Ectodermal cell (in vitro differentiated cells): Measurements from ENCODE around the gene IGSF23.
"Not testable (repeated sequence)": the region's sequence is repeated elsewhere in the genome, so short reads cannot be mapped to it uniquely, and the experiment has no call there.

ENCODE experiments used
- H3K27ac ChIP-seq: 2 replicates; pipeline ENCODE4 v1.7.0; 2013; ENCODE audit warnings: mild to moderate bottlenecking, low read depth, low read length; ENCODE audit not compliant: insufficient read depth, poor library complexity, severe bottlenecking
- H3K27me3 ChIP-seq: 2 replicates; pipeline ENCODE4 v1.7.0; 2013; ENCODE audit warnings: mild to moderate bottlenecking, low read length; ENCODE audit not compliant: insufficient read depth, control insufficient read depth, poor library complexity, severe bottlenecking
- H3K36me3 ChIP-seq: one replicate; pipeline ENCODE4 v1.7.0; 2013; ENCODE audit warnings: low read length; ENCODE audit not compliant: control insufficient read depth, insufficient read depth
- H3K4me1 ChIP-seq: one replicate; pipeline ENCODE4 v1.7.0; 2013; ENCODE audit warnings: low read length; ENCODE audit not compliant: control insufficient read depth, insufficient read depth
- H3K4me3 ChIP-seq: 2 replicates; pipeline ENCODE4 v1.7.0; 2013; ENCODE audit warnings: low read depth, low read length, control low read depth; ENCODE audit not compliant: insufficient read depth
- H3K9me3 ChIP-seq: 2 replicates; pipeline ENCODE4 v1.7.0; 2013; ENCODE audit warnings: mild to moderate bottlenecking, low read length, moderate library complexity; ENCODE audit not compliant: control insufficient read depth
- WGBS, 2 experiments: methylation state at CpG; one replicate each; pipeline ENCODE4 v1.1.7; 2013; ENCODE audit warnings: missing lambda C conversion rate in 2 of 2; 5-methylcytosine and 5-hydroxymethylcytosine counted together

Gene IGSF23

GRCh38 chr19:44663996-44664395 is 50.6 kb downstream of the IGSF23 start:
- WGBS, 2 experiments, result 93 to 96% methylated on average over 5 of the region's 5 CpGs
- H3K4me3 ChIP-seq, result no peak overlapping the region
- H3K9me3 ChIP-seq, result no peaks in the 10 kb centered on the region
- H3K4me1 ChIP-seq, result no peaks in the 10 kb centered on the region
- no peaks in the 10 kb centered on the region for H3K27me3 ChIP-seq
- peaks cover 8% of the 10 kb centered on the region for H3K36me3 ChIP-seq
- H3K27ac ChIP-seq, result no peak overlapping the region

GRCh38 chr19:44664976-44665375 is 51.6 kb downstream of the IGSF23 start:
- H3K27ac ChIP-seq, result no peak overlapping the region
- no peak overlapping the region for H3K4me3 ChIP-seq
- no peaks in the 10 kb centered on the region for H3K9me3 ChIP-seq
- WGBS, 2 experiments, result 90 to 93% methylated on average over 8 to 10 of the region's 10 CpGs
- H3K27me3 ChIP-seq, result no peaks in the 10 kb centered on the region
- H3K4me1 ChIP-seq, result no peaks in the 10 kb centered on the region
- H3K36me3 ChIP-seq, result peaks cover 8% of the 10 kb centered on the region

- WGBS, 2 experiments, result 84 to 87% methylated on average over 7 of the region's 7 CpGs
- Histone ChIP-seq H3K36me3 (peaks cover 2% of the 10 kb centered on the region), H3K27me3 (no peaks in the 10 kb centered on the region), H3K27ac (no peak overlapping the region), H3K4me3 (no peak overlapping the region), H3K9me3 (no peaks in the 10 kb centered on the region), H3K4me1 (no peaks in the 10 kb centered on the region)
Measured at GRCh38 chr19:44666852-44667556, 53.6 kb downstream of the IGSF23 start.

GRCh38 chr19:44668985-44669764 is 55.8 kb downstream of the IGSF23 start:
- WGBS, 2 experiments, result 88% methylated on average over 2 of the region's 2 CpGs
- no peak overlapping the region for H3K4me3 ChIP-seq
- H3K36me3 ChIP-seq, result no peaks in the 10 kb centered on the region
- no peaks in the 10 kb centered on the region for H3K27me3 ChIP-seq
- no peak overlapping the region for H3K27ac ChIP-seq
- no peaks in the 10 kb centered on the region for H3K4me1 ChIP-seq
- no peaks in the 10 kb centered on the region for H3K9me3 ChIP-seq

- WGBS, 2 experiments, result 84 to 86% methylated on average over 2 of the region's 2 CpGs
Measured at GRCh38 chr19:44670027-44670426, 56.7 kb downstream of the IGSF23 start.

GRCh38 chr19:44671400-44671799 is 58.0 kb downstream of the IGSF23 start, which contains the start of gene CEACAM19:
TSS of gene CEACAM19 (plus strand) at chr19:44671482. CDS start at chr19:44671932, 450 bp downstream.
- H3K4me3 ChIP-seq, result no peak within 1 kb of the TSS
- no peaks in the 10 kb centered on the region for H3K4me1 ChIP-seq
- WGBS, 2 experiments, result 88 to 92% methylated on average over 2 of the region's 2 CpGs
- no peaks in the 10 kb centered on the region for H3K9me3 ChIP-seq
- no peaks in the 10 kb centered on the region for H3K36me3 ChIP-seq
- H3K27ac ChIP-seq, result no peak within 1 kb of the TSS
- H3K27me3 ChIP-seq, result no peaks in the 10 kb centered on the region

More at GRCh38 chr19:44670027-44670426, 56.7 kb downstream of the IGSF23 start:
- H3K4me1 ChIP-seq, H3K36me3 ChIP-seq, H3K27me3 ChIP-seq, H3K9me3 ChIP-seq, H3K4me3 ChIP-seq, H3K27ac ChIP-seq: not testable (repeated sequence)

GRCh38 chr19:44672226-44672625 is 58.9 kb downstream of the IGSF23 start:
- no peaks in the 10 kb centered on the region for H3K36me3 ChIP-seq
- WGBS, 2 experiments, result 73 to 89% methylated on average over 1 of the region's 1 CpG

GRCh38 chr19:44673510-44673909 is 60.1 kb downstream of the IGSF23 start:
- no peak overlapping the region for H3K4me3 ChIP-seq
- 91 to 92% methylated on average over 4 of the region's 4 CpGs for WGBS, 2 experiments
- no peaks in the 10 kb centered on the region for H3K4me1 ChIP-seq
- H3K36me3 ChIP-seq, result no peaks in the 10 kb centered on the region
- H3K9me3 ChIP-seq, result no peaks in the 10 kb centered on the region
- H3K27ac ChIP-seq, result no peak overlapping the region
- H3K27me3 ChIP-seq, result no peaks in the 10 kb centered on the region

More at GRCh38 chr19:44672226-44672625, 58.9 kb downstream of the IGSF23 start:
- Histone ChIP-seq H3K27ac (no peak overlapping the region), H3K9me3 (no peaks in the 10 kb centered on the region), H3K4me1 (no peaks in the 10 kb centered on the region), H3K4me3 (no peak overlapping the region), H3K27me3 (no peaks in the 10 kb centered on the region)

GRCh38 chr19:44675521-44675920 is 62.2 kb downstream of the IGSF23 start:
- 90 to 92% methylated on average over 6 of the region's 6 CpGs for WGBS, 2 experiments
- no peaks in the 10 kb centered on the region for H3K9me3 ChIP-seq
- H3K4me1 ChIP-seq, result no peaks in the 10 kb centered on the region
- no peaks in the 10 kb centered on the region for H3K27me3 ChIP-seq
- H3K36me3 ChIP-seq, result no peaks in the 10 kb centered on the region
- H3K4me3 ChIP-seq, result no peak overlapping the region
- H3K27ac ChIP-seq, result no peak overlapping the region

- Histone ChIP-seq H3K27me3 (no peaks in the 10 kb centered on the region), H3K27ac (no peak overlapping the region), H3K4me3 (no peak overlapping the region), H3K4me1 (no peaks in the 10 kb centered on the region), H3K9me3 (no peaks in the 10 kb centered on the region), H3K36me3 (no peaks in the 10 kb centered on the region)
- 77% methylated on average over 8 of the region's 8 CpGs for WGBS, 2 experiments
Measured at GRCh38 chr19:44677019-44677811, 63.9 kb downstream of the IGSF23 start.
